OCI-LY1 (cell line): Measurements from ENCODE around the gene SLC26A2.

Experiments used
- CTCF ChIP-seq: fragments of 200-600 bp; sonication (generic), shearing (Covaris generic); IDR thresholded peaks from 2 replicates; pipeline ENCODE4 v1.5.1; 2017; ENCODE audit warnings: mild to moderate bottlenecking, antibody characterized with exemption, low read length, moderate library complexity, mixed read lengths
- EZH2 ChIP-seq: fragments of 200-600 bp; sonication (generic), shearing (Covaris generic); IDR thresholded peaks from 2 replicates; pipeline ENCODE4 v1.8.0; 2017; ENCODE audit warnings: borderline replicate concordance, mixed run types, mild to moderate bottlenecking, antibody characterized with exemption, low read length, moderate library complexity, mixed read lengths

DNA sequence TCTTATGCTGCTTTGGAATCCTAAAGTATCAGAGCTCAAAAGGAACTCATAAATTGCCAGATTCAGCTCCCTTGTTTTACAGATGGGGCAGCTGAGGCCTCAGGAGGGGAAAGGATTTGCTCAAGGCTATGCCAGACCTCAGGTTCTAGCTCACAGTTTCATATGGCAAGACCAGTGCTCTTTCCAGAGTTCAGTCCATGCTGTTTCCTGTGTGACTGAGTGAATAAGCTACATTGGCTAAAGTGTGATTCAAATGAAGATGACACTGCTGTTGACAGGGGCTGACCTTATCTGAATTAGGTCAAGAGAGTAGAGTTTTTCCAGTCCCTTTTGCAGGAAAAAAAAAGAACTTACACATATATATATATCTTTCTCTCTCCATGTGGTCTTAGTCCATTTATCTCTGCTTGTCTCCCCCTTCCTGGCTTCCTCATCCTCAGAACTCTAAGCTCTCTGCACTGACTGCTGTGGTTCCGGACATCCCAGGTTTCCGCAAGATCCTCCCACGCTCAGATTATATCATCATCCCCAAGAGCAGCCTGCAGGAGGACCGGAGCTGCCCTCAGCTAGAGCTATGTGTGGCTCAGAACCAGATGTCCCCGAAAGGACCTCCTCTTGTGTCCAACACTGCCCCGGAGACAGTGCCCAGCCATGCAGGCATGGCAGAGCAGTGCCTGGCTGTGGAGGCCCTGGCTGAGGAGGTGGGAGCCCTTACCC lies 49.3 kb downstream of the SLC26A2 start:
- TF ChIP-seq EZH2 (no peak), CTCF (no peak)
